Esophagus muscularis mucosa (tissue), 2 donors: ENCODE results near the gene XRCC4.

Experiments
- EP300 ChIP-seq: sonication (generic); formaldehyde crosslinking; IDR thresholded peaks from one replicate; pipeline ENCODE4 v1.6.1; 2017; ENCODE audit warnings: antibody characterized with exemption
- POLR2A ChIP-seq: fragments of 450-650 bp; IDR thresholded peaks from one replicate; pipeline ENCODE4 v1.6.1; 2017; ENCODE audit warnings: antibody characterized with exemption, moderate library complexity, mild to moderate bottlenecking, low read depth

GRCh38 chr5:83294246-83294645 is 216.9 kb downstream of the XRCC4 start:
- no peak for TF ChIP-seq EP300
- no peak for TF ChIP-seq POLR2A
